OCI-LY7 (cell line): ENCODE results near the gene STARD3. TPM values are rescaled to one million over a fixed set of nuclear protein-coding genes. Genes with fewer than 3 reads are reported as not detected.

ENCODE experiments used
- BruUV-seq: library from RNA; stranded (reverse); fragments of 400-500 nt; replicated peaks from 2 replicates; lab custom pipeline; 2021; lab: Mats Ljungman, UMichigan
- CTCF ChIA-PET: fragments of 300-600 bp; sonication (Branson Sonifier 250); formaldehyde crosslinking; loops from one replicate; lab custom pipeline; 2022; ENCODE audit warnings: antibody characterized with exemption; ENCODE audit not compliant: unreplicated experiment; lab: Charles Lee
- POLR2A ChIA-PET: fragments of 300-600 bp; sonication (Branson Sonifier 250); formaldehyde crosslinking; loops from one replicate; lab custom pipeline; 2022; ENCODE audit warnings: antibody characterized with exemption; lab: Charles Lee
- DNase-seq: peaks from one replicate; pipeline ENCODE4 v3.0.0-alpha.2; 2015; ENCODE audit warnings: low spot score
- H2AFZ ChIP-seq: fragments of 200-600 bp; sonication (generic), shearing (Covaris generic); 2 replicates; pipeline ENCODE4 v1.6.1; 2014; ENCODE audit warnings: mild to moderate bottlenecking, antibody characterized with exemption, low read length, moderate library complexity
- H3K27ac ChIP-seq: fragments of 200-600 bp; sonication (generic); 2 replicates; pipeline ENCODE4 v1.5.1; 2014; ENCODE audit warnings: mixed run types, low read depth, mild to moderate bottlenecking, moderate library complexity, low read length, inconsistent platforms; ENCODE audit not compliant: poor library complexity, severe bottlenecking
- H3K36me3 ChIP-seq: fragments of 200-600 bp; sonication (generic); 2 replicates; pipeline ENCODE4 v1.6.1; 2014; ENCODE audit warnings: mild to moderate bottlenecking, antibody characterized with exemption, low read length, moderate library complexity, mixed read lengths; ENCODE audit not compliant: insufficient read depth
- H3K4me1 ChIP-seq: fragments of 200-600 bp; sonication (generic); 2 replicates; pipeline ENCODE4 v1.5.1; 2014; ENCODE audit warnings: mild to moderate bottlenecking, low read length; ENCODE audit not compliant: insufficient read depth, poor library complexity, severe bottlenecking
- H3K4me2 ChIP-seq: fragments of 200-600 bp; sonication (generic); 2 replicates; pipeline ENCODE4 v1.6.1; 2014; ENCODE audit warnings: mild to moderate bottlenecking, low read length
- H3K4me3 ChIP-seq: fragments of 200-600 bp; sonication (generic); 2 replicates; pipeline ENCODE4 v1.5.1; 2014; ENCODE audit warnings: mild to moderate bottlenecking, low read depth, low read length; ENCODE audit not compliant: poor library complexity, severe bottlenecking
- H3K79me2 ChIP-seq: fragments of 200-600 bp; sonication (generic); 2 replicates; pipeline ENCODE4 v1.6.1; 2016; ENCODE audit warnings: low read depth, mild to moderate bottlenecking, low read length, moderate library complexity, mixed read lengths; ENCODE audit not compliant: insufficient read depth
- H3K9me2 ChIP-seq: fragments of 200-600 bp; sonication (generic); 2 replicates; pipeline ENCODE4 v1.6.1; 2016; ENCODE audit warnings: mild to moderate bottlenecking, low read length, mixed read lengths; ENCODE audit not compliant: insufficient read depth
- H3K9me3 ChIP-seq: fragments of 200-600 bp; sonication (generic); 2 replicates; pipeline ENCODE4 v1.6.1; 2014; ENCODE audit warnings: mild to moderate bottlenecking, mixed run types, low read length, mixed read lengths
- H4K20me1 ChIP-seq: fragments of 200-600 bp; sonication (generic); 2 replicates; pipeline ENCODE4 v1.6.1; 2014; ENCODE audit warnings: mild to moderate bottlenecking, antibody characterized with exemption, low read length, moderate library complexity, mixed read lengths; ENCODE audit not compliant: insufficient read depth
- EZH2phosphoT487 ChIP-seq: fragments of 200-600 bp; sonication (generic); IDR thresholded peaks from 2 replicates; pipeline ENCODE4 v1.6.1; 2018; ENCODE audit warnings: low read depth, borderline replicate concordance, mild to moderate bottlenecking, mixed run types, antibody characterized with exemption, low read length, moderate library complexity, mixed read lengths
- intact Hi-C: fragments of 100-400 bp; cut with micrococcal nuclease; formaldehyde crosslinking; loops from one replicate; pipeline ENCODE4 v1.10.0; 2022; ENCODE audit not compliant: unreplicated experiment
- total RNA-seq, 2 experiments: library from RNA; depleted of rRNA in 1 of 2; stranded (reverse); fragments of >200 nt in 1 of 2; shearing (Covaris generic) in 1 of 2; gene quantifications; 2 replicates each; pipeline ENCODE4 v1.2.3, GENCODE V29; 2014 to 2022
- TF ChIP-seq, protein P1 (sequence below): fragments of 200-600 bp; sonication (generic); conservative IDR thresholded peaks from 2 replicates; pipeline ENCODE4 v1.5.1; 2014; ENCODE audit warnings: mild to moderate bottlenecking, antibody characterized with exemption, low read length, moderate library complexity, mixed read lengths

STARD3 gene
- total RNA-seq, 2 experiments from 2014 or later = 36.5 to 54.2 TPM

DNA sequence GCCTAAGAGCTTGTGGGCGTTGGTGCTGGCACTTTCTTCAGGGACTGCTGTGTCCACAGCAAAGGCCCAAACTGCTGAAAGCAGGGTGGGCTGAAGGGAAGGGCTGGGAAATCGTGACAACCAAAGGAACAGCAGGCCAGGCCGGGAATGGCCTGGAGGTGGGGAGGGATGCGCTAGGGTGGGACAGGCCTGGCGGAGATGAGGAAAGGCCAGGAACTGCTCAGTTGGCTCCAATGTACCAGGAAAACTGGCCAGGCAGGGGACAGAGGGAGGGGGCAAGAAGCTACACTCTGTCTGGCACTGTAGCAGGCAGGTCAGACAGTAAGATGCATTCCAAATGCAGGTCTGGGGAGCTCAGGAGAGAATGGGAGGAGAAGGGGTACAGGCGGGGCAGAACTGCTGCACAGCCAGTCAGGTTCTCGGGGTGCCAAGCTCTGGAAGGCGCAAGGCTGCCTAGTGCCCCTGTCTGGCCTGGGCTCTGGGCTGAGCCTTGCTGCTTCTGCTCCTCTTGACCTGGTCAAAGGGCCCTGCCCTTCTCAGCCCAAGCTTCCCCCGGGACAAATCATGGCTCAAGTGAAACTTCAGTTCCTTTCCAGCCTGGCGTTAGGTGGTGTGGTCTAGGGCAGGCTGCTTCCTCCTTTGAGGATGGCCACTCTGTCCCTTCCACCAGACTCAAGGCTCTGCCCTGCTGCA is 38.6 kb downstream of the STARD3 start:
- intact Hi-C loops = no loop called here
- no peak for DNase-seq
- H3K4me3 ChIP-seq = no peak overlapping the region
- H3K9me3 ChIP-seq = no peaks in the 10 kb centered on the region
- no TSS peak for BruUV-seq
- no peaks in the 10 kb centered on the region for H3K36me3 ChIP-seq
- no peak overlapping the region for H2AFZ ChIP-seq
- no peaks in the 10 kb centered on the region for H4K20me1 ChIP-seq
- peaks cover 41% of the 10 kb centered on the region for H3K4me1 ChIP-seq
- H3K79me2 ChIP-seq = no peaks in the 10 kb centered on the region
- H3K4me2 ChIP-seq = no peak overlapping the region
- TF ChIP-seq, protein P1, sequence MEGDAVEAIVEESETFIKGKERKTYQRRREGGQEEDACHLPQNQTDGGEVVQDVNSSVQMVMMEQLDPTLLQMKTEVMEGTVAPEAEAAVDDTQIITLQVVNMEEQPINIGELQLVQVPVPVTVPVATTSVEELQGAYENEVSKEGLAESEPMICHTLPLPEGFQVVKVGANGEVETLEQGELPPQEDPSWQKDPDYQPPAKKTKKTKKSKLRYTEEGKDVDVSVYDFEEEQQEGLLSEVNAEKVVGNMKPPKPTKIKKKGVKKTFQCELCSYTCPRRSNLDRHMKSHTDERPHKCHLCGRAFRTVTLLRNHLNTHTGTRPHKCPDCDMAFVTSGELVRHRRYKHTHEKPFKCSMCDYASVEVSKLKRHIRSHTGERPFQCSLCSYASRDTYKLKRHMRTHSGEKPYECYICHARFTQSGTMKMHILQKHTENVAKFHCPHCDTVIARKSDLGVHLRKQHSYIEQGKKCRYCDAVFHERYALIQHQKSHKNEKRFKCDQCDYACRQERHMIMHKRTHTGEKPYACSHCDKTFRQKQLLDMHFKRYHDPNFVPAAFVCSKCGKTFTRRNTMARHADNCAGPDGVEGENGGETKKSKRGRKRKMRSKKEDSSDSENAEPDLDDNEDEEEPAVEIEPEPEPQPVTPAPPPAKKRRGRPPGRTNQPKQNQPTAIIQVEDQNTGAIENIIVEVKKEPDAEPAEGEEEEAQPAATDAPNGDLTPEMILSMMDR = no peak
- TF ChIP-seq EZH2phosphoT487 = no peak
- H3K27ac ChIP-seq = peak overlapping the region; percentile 19
- no peaks in the 10 kb centered on the region for H3K9me2 ChIP-seq
- POLR2A ChIA-PET = interaction anchor here (1.1 kb wide), 1 partner anchor 12 kb away, joined by 3 read pairs; the partner anchor contains the start of gene PGAP3
- CTCF ChIA-PET = interaction anchor here (1.0 to 1.2 kb wide), 2 partner anchors 22 to 117 kb away, joined by 3 read pairs; no protein-coding TSS in a partner anchor

DNA sequence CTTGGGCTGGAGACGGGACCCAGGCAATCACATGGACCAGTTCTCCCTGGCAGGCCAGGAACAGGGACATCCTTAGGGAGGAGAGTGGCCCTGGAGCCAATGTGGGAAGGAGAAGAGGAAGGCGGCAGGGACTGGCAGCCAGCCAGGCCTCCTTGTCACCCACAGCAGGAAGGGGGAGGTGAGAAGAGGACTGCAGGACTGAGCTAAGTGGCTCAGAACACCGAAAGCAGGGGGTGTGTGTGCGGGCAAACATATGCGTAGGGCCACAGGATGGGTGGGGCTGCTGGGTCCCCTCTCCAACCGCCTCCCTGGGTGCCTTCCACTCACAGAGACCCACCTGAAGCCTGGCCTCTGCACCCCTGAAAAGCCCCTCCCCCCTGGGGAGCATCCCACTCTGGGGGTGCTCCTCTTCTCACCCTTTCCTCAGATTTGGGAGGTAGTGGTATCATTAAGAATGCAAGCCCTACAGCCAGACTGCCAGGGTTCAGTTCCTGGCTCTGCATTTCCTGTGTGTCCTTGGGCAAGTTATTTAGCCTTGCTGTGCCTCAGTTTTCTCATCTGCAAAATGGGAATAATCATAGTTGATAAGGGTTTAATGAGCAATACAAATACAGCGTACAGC is 39.4 kb downstream of the STARD3 start:
- ChIA-PET POLR2A (no interaction called here), CTCF (interaction anchor here (1.0 to 1.2 kb wide), 2 partner anchors 22 to 116 kb away, joined by 3 read pairs; no protein-coding TSS in a partner anchor)
- Histone ChIP-seq H3K9me2 (no peaks in the 10 kb centered on the region), H3K9me3 (no peaks in the 10 kb centered on the region), H3K4me3 (no peak overlapping the region), H4K20me1 (no peaks in the 10 kb centered on the region), H3K4me2 (no peak overlapping the region), H3K27ac (peak overlapping the region; percentile 19), H2AFZ (no peak overlapping the region), H3K4me1 (peaks cover 41% of the 10 kb centered on the region), H3K79me2 (no peaks in the 10 kb centered on the region), H3K36me3 (no peaks in the 10 kb centered on the region)
- no TSS peak for BruUV-seq
- DNase-seq = peak; percentile 42
- TF ChIP-seq EZH2phosphoT487 = no peak
- TF ChIP-seq, protein P1 = no peak
- intact Hi-C loops = no loop called here

DNA sequence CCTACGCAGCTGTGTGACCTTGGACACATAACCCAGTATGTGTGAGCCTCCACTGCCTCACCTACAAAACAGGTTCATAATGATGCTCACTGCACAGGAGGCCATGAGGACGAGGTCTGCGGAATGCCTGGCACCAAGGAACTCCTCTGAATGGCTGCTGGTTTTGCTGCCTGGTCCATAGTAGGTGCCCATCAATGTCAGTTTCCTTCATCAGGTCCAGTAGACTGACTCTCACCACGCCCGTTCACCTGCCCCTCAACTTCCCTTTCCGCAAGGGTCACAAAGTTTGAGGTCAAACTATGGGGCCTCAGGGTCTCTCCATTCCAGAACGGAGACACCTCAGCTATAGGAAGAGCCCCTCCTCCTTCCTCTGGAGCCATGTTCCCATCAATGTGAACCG is 40.1 kb downstream of the STARD3 start:
- Histone ChIP-seq H3K27ac (no peak overlapping the region), H3K4me2 (no peak overlapping the region), H2AFZ (no peak overlapping the region), H3K4me3 (no peak overlapping the region), H3K9me3 (no peaks in the 10 kb centered on the region), H3K36me3 (no peaks in the 10 kb centered on the region), H4K20me1 (no peaks in the 10 kb centered on the region), H3K9me2 (no peaks in the 10 kb centered on the region), H3K79me2 (no peaks in the 10 kb centered on the region), H3K4me1 (peaks cover 41% of the 10 kb centered on the region)
- DNase-seq = no peak
- POLR2A ChIA-PET = no interaction called here
- CTCF ChIA-PET = no interaction called here
- TF ChIP-seq, protein P1 = no peak
- TF ChIP-seq EZH2phosphoT487 = no peak
- intact Hi-C loops = no loop called here
- BruUV-seq = no TSS peak
